GM18499 (cell line): ENCODE measurements around the gene NCR1.
"Not testable (repeated sequence)": the region's sequence is repeated elsewhere in the genome, so short reads cannot be mapped to it uniquely, and the experiment has no call there.

ENCODE experiments used
- ATAC-seq: cut with Tn5 transposase; IDR thresholded peaks from one replicate; pipeline ENCODE4 v1.9.1; 2021; ENCODE audit warnings: moderate number of reproducible peaks; ENCODE audit not compliant: insufficient read depth, unreplicated experiment

Gene NCR1

DNA sequence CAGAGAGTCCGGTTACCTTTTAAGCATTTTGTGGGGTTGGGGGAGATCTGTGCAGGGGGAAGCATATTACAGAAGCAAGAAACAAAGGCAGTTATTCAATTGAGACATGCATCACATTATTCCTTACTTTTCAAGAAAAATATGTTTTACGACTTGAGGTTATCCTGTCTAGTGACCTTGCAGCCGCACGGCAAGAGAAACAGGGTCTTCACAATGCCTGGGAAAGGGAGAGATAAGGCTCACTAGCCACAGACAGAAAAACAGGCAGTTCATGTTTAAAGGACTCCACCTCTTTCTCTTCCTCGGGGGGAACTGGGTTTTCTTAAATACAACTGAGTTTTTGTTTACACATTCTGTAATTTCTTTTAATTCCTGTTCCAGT lies 536 bp upstream of the NCR1 start:
- ATAC-seq = no peak

DNA sequence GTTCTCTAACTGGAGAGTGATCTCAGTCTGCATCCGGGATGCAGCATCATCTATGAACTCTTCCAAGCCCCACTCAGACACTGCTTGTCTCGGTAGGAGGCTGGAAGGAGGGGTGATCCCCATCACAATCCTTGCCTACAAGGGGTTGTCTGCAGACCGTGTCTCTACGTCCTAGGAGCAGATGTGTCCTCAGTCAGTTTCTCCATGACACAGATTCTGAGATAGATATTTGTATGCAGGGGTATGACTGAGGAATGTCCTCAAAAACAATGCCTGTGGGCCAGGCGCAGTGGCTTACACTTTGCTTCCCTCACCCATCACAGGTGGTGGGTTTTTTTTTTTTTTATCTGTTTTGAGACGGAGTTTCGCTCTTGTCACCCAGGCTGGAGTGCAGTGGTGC lies 871 bp downstream of the NCR1 start:
- ATAC-seq = no peak

DNA sequence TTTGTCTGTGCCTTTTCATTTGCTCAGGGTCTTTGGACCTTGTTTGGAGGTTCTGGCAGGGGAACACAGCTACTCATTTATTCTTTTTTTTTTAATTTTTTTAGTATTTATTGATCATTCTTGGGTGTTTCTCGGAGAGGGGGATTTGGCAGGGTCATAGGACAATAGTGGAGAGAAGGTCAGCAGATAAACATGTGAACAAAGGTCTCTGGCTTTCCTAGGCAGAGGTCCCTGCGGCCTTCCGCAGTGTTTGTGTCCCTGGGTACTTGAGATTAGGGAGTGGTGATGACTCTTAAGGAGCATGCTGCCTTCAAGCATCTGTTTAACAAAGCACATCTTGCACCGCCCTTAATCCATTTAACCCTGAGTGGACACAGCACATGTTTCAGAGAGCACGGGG lies 2.0 kb downstream of the NCR1 start:
- ATAC-seq = not testable (repeated sequence)

DNA sequence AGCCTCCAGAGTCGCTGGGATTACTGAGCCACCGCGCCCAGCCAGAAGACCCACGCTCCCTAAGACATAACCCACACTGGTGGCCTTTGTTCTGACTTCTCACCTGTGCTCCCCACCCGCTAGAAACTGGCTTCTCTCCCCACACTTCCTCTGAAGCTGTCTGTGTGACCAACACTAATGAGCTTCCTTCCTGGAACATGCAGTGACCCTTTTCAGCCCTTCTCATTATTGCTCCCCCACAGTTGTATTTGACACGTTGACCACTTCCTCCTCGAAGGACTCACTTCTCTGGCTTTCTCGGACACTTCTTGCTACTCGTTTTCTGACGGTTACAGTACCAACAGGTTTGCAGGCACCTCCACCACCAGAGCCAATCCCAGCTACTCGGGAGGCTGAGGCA lies 10.9 kb downstream of the NCR1 start:
- ATAC-seq = no peak

DNA sequence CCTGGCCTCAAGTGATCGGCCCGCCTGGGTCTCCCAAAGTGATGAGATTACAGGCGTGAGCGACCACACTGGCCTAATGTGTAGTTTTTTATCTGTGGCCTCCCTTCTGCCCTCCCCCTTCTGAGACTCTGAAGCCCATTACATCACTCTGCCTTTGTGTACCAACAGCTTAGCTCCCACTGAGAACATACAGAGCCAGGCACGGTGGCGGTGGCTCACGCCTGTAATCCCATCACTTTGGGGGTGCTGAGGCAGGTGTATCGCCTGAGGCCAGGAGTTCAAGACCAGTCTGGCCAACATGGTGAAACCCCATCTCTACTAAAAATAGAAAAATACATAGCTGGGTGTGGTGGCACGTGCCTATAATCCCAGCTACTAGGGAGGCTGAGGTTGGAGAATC lies 12.6 kb downstream of the NCR1 start:
- ATAC-seq = no peak

DNA sequence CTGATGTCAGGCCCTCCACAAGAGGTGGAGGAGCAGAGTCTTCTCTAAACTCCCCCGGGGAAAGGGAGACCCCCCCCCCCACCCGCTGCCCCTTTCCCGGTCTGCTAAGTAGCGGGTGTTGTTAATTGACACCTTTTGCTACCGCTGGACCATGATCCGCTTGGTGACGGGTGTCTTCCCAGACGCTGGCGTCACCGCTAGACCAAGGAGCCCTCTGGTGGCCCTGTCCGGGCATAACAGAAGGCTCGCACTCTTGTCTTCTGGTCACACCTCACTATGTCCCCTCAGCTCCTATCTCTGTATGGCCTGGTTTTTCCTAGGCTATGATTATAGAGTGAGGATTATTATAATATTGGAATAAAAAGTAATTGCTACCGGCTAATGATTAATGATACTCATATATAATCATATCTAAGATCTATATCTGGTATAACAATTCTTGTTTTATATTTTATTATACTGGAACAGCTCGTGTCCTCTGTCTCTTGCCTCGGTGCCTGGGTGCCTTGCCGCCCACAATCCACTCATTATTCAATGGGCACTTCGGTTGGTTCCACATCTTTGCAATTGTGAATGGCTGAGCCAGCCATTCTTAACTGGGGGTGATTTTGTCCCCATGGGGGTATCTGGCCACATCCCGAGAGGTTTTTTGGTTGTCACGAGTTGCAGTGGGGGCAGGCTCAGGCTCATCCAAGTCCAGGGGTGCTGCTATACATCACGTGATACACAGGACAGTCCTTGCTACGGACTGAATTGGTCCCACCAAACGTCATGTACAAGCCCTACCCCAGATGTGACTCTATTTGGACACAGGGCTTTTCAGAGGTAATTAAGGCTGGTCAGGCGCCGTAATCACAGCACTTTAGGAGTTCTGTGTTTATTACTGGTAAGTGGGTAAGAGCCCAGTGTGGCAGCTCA lies 14.0 kb downstream of the NCR1 start:
- not testable (repeated sequence) for ATAC-seq

DNA sequence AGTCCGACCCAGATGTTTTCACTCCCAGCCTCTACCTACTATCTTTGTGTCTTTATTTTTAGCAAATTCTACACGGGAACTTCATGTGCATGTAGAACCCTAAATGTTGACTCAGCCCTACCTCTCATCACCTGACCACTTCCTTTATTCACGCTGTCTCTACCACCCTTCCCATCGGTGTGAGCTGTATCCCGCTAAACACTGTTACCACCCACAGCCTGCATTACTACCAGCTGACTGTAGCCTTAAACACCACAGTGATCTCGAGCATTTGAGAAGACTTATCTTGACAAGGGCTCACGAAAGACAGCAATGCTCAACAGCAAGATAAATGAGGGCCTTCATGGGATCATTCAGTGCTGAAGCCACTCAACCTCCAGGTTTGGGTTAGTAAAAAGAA lies 15.1 kb downstream of the NCR1 start:
- ATAC-seq = no peak

DNA sequence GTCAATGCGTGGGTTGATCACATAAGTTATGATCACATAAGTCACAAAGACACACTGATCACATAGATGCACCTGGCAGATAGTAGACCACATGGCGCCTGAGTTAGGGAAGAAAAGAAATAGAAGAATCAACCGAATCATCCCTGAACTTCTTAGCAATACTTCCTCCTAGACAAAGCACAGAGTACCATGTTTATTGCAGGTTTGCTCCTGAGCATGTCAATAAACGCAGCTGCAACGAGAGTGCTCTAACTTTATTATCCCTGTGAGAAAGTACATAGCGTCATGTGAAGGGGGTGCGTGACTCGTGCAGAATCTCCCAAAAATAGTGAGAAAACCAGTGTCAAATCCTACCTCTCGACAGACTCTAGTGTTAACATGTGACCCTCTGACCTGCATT lies 17.3 kb downstream of the NCR1 start:
- ATAC-seq = no peak

DNA sequence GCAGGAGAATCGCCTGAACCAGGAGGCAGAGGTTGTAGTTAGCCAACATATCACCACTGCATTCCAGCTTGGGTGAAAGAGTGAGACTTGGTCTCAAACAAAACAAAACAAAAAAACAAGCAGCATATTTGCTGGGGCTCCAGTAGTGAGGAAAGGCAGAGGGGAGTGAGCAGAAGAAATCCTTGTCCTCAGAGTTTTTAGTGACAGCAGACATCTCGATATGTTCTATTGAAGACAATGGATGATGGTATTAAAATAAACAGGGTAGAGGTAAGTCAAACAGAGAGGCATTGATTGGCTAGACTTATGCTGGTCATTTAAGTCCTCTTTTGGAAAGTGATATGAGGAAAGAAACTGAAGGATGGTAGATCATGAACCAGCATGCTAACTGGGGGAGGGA lies 22.4 kb downstream of the NCR1 start:
- no peak for ATAC-seq

DNA sequence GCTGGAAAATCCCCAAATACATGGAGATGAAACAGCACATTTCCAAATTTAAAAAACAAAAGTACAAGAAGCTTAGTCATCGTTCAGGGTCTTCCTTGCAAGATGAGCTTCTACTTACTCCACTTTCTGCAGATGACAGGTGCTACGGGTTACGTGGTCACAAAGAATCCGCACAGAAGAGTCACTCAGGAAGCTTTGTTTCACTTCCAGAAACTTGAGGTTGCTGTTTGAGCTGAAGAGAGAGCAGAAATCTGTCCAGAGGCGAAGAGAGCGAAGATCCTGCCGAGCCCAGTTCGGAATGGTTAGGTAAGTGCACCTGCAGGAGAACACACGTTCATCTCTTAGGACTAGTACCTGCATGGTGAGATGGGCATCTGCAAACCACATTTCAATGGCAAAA lies 32.0 kb downstream of the NCR1 start:
- ATAC-seq = peak; percentile 57

DNA sequence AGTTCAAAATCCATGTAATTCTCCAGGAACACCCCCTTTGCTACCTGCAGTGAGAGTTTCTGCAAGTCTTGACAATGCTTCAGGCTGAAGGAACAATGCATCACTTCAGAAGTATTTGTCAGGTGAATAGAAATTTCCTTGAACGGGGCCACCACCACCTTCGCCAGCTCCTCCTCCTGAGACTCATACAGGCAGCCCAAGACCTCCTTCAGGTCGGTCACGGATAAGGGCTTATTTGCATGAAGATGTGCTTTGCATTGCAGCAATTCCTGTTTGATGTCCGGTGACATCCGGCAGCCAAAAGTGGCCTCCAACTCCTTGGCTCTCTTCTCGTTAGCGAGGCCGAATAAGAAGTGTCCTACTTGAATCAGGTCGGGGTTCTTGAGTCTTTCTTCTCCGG lies 33.0 kb downstream of the NCR1 start:
- no peak for ATAC-seq

DNA sequence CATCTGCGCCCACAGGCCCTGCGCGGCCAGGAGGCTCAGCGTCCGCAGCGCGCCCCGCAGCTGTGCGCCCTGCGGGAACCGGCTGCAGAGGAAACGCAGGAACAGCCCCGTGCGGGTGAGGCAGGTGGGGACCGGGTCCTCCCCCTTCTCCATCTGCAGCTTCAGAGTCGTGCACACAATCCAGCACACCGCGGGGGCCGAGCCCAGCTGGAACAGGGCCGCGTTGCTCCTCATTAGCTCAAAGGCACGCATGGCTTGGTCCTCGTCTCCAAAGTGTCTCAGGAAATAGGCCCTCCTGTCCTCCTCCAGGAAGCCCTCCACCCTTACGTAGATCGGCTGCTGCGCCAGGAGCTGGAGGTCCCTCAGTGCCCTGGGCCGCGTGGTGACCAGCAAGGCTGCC lies 33.6 kb downstream of the NCR1 start:
- ATAC-seq = not testable (repeated sequence)

DNA sequence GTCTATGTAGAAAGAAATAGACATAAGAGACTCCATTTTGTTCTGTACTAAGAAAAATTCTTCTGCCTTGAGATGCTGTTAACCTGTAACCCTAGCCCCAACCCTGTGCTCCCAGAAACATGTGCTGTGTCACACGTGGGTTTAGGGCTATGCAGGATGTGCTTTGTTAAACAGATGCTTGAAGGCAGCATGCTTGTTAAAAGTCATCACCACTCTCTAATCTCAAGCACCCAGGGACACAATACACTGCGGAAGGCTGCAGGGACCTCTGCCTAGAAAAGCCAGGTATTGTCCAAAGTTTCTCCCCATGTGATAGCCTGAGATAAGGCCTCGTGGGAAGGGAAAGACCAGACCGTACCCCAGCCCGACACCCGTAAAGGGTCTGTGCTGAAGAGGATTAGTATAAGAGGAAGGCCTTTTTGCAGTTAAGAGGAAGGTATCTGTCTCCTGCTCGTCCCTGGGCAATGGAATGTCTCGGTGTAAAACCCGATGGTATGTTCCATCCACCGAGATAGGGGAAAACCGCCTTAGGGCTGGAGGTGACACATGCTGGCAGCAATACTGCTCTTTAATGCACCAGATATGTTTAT lies 37.9 kb downstream of the NCR1 start:
- ATAC-seq = not testable (repeated sequence)

DNA sequence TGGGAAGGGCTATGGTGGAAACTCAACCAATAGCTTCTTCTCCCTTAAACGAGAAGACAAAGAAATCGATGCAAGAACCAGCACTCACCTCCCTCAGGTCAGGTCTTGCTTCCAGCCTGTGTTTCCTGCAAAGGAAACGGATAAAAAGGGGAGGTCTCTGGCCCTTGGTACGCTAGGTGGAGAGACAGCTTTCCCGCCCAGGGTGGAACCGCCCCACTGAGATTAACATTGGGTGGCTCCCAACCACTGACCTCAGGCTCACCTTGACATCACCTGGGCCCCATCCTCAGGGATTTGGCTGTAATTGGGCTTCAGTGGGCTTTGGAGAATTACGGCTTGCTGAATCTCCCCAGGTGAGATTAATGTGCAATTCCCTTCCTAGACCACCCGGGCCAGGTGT lies 41.4 kb downstream of the NCR1 start, which contains the start of gene NLRP7:
NLRP7 (minus strand) TSS at position 150 of the 400 bp plus-strand sequence.
- ATAC-seq = no peak

DNA sequence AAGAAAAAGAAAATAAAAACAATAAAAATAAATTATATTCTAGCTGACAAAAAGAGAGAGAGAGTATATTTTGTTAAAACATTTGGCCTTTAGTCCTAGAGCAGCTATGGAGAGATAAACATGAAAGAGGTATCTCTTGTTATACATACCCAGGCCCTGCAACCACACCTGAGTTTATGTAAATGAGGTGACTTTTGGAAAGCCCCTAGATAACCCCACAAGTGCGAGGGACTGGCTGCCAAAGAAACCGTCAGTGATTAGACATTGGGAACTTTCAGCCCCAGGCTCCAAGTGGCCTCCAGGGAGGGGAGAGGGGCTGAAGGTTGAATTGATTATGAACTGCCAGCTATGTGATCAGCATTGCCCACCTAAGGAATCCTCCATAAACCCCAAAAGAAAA lies 43.5 kb downstream of the NCR1 start:
- no peak for ATAC-seq

DNA sequence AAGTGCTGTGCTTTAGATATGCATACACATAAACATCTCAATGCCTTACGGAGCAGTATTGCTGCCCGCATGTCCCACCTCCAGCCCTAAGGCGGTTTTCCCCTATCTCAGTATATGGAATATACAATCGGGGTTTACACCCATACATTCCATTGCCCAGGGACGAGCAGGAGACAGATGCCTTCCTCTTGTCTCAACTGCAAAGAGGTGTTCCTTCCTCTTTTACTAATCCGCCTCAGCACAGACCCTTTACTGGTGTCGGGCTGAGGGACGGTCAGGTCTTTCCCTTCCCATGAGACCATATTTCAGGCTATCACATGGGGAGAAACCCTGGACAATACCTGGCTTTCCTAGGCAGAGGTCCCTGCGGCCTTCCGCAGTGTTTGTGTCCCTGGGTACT lies 44.6 kb downstream of the NCR1 start:
- not testable (repeated sequence) for ATAC-seq

DNA sequence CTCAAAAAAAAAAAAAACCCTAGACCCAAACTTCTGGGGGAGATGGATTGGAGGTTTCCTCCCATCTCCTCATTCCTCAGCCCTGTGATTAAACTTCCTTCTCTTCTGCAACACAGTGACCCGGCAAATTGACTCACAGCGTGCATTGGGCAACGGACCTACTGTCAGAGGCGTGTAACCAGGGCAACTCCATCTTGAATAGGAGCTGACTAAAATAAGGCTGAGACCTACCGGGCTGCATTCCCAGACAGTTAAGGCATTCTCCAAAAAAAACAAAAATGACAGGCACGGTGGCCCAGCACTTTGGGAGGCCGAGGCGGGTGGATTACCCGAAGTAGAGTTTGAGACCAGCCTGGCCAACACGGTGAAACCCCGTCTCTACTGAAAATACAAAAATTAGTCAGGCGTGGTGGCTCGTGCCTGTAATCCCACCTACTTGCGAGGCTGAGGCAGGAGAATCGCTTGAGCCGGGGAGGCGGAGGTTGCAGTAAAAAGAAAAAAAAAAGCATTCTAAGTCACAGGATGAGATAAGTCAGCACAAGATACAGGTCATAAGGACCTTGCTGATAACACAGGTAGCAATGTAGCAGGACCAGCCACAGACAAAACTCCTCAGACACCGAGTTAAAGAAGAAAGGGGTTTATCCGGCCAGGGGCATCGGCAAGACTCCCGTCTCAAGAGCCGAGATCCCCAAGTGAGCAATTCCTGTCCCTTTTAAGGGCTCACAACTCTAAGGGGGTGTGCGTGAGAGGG lies 46.8 kb downstream of the NCR1 start:
- ATAC-seq = no peak

DNA sequence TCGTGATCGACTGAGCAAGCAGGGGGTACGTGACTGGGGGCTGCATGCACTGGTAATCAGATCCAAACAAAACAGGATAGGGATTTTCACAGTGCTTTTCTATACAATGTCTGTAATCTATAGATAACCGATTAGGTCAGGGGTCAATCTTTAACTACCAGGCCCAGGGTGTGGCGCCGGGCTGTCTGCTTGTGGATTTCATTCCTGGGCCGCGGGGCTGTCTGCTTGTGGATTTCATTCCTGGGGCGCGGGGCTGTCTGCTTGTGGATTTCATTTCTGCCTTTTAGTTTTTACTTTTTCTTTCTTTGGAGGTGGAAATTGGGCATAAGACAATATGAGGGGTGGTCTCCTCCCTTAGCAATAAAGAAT lies 47.4 kb downstream of the NCR1 start:
- ATAC-seq = not testable (repeated sequence)

DNA sequence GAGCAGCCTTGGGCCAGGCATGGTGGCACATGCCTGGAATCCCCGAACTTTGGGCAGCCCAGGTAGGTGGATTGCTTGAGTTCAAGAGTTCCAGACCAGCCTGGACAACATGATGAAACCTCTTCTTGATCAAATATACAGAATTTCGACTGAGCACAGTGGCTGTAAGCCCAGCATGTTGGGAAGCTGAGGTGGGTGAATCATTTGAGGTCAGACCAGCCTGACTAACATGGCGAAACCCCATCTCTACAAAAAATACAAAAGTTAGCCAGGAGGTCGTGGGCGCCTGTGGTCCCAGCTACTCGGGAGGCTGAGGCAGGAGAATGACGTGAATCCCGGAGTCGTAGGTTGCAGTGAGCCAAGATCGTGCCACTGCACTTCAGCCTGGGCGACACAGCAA lies 49.4 kb downstream of the NCR1 start:
- ATAC-seq = no peak

DNA sequence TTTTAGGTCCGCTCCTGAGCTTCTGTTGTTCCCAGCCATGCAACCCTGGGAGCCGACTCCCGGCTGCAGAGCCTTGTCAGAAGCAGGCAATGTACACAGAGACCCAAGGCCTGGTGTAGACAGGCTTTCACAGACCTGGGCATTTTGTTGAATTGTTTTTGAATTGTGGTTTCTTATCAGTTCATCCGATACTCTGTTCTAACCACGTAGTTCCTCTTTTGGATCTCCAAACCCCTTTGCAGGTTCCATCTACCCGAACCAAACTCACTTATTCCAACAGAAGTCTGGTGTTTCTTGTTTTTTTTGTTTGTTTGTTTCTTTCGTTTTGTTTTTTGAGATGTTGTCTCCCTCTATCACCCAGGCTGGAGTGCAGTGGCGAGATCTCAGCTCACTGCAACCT lies 53.9 kb downstream of the NCR1 start:
- ATAC-seq = no peak
